HEK293 (cell line): ENCODE data around the gene C1QL3.

Experiments used
- CTCF ChIA-PET: fragments of 350-600 bp; formaldehyde crosslinking; extraction: SDS; loops from one replicate; lab custom pipeline; 2021; ENCODE audit warnings: antibody characterized with exemption; lab: Yijun Ruan, JAX
- POLR2A ChIA-PET: fragments of 300-600 bp; formaldehyde crosslinking; extraction: SDS; loops from one replicate; lab custom pipeline; 2020; ENCODE audit warnings: antibody characterized with exemption, inconsistent platforms; lab: Yijun Ruan, JAX
- H3K27ac ChIP-seq: fragments of 200-500 bp; sonication (Bioruptor generic); 2 replicates; pipeline ENCODE4 v1.5.1; 2014; ENCODE audit warnings: low read depth, low read length, control low read depth, inconsistent platforms; ENCODE audit errors: extremely low read depth
- H3K36me3 ChIP-seq, 2 experiments: fragments of 200-500 bp in 1 of 2; sonication (Bioruptor generic) in 1 of 2; 1 replicate in 1 of 2; 2 replicates in 1 of 2; pipeline ENCODE4 v1.5.1; 2014 to 2017; ENCODE audit warnings: inconsistent platforms in 2 of 2, low read length in 2 of 2; ENCODE audit not compliant: control insufficient read depth in 2 of 2, insufficient read depth in 1 of 2
- H3K4me1 ChIP-seq: fragments of 200-500 bp; sonication (Bioruptor generic); 2 replicates; pipeline ENCODE4 v1.5.1; 2014; ENCODE audit warnings: mild to moderate bottlenecking, low read length, inconsistent platforms; ENCODE audit not compliant: control insufficient read depth, insufficient read depth
- H3K4me3 ChIP-seq: 2 replicates; pipeline ENCODE4 v1.5.1; 2011; ENCODE audit warnings: low read depth, mild to moderate bottlenecking, control low read depth, low read length, moderate library complexity
- H3K9me3 ChIP-seq: fragments of 200-500 bp; sonication (Bioruptor generic); 2 replicates; pipeline ENCODE4 v1.5.1; 2014; ENCODE audit warnings: low read depth, low read length, inconsistent platforms; ENCODE audit not compliant: control insufficient read depth, insufficient read depth
- CTCF ChIP-seq: fragments of 450-650 bp; formaldehyde crosslinking; IDR thresholded peaks from 2 replicates; pipeline ENCODE4 v1.5.1; 2016; ENCODE audit warnings: missing biosample characterization, missing genetic modification characterization
- FEZF1 ChIP-seq: fragments of 450-650 bp; formaldehyde crosslinking; IDR thresholded peaks from 2 replicates; pipeline ENCODE4 v1.5.1; 2016; ENCODE audit warnings: missing biosample characterization, missing genetic modification characterization
- PRDM2 ChIP-seq: fragments of 450-650 bp; formaldehyde crosslinking; IDR thresholded peaks from 2 replicates; pipeline ENCODE4 v1.5.1; 2016; ENCODE audit warnings: missing biosample characterization, missing genetic modification characterization, borderline replicate concordance
- SALL2 ChIP-seq: fragments of 450-650 bp; formaldehyde crosslinking; IDR thresholded peaks from 2 replicates; pipeline ENCODE4 v1.5.0; 2017; ENCODE audit warnings: missing biosample characterization, mild to moderate bottlenecking, missing genetic modification characterization, borderline replicate concordance
- SCRT1 ChIP-seq: fragments of 450-650 bp; formaldehyde crosslinking; IDR thresholded peaks from 2 replicates; pipeline ENCODE4 v1.5.1; 2016; ENCODE audit warnings: missing biosample characterization, missing genetic modification characterization, borderline replicate concordance
- ZBTB10 ChIP-seq: fragments of 450-650 bp; formaldehyde crosslinking; IDR thresholded peaks from 2 replicates; pipeline ENCODE4 v1.5.1; 2016; ENCODE audit warnings: missing biosample characterization, missing genetic modification characterization
- ZFHX2 ChIP-seq: fragments of 450-650 bp; formaldehyde crosslinking; conservative IDR thresholded peaks from 2 replicates; pipeline ENCODE4 v1.5.1; 2016; ENCODE audit warnings: missing biosample characterization, missing genetic modification characterization
- ZFP41 ChIP-seq: fragments of 450-650 bp; formaldehyde crosslinking; IDR thresholded peaks from 2 replicates; pipeline ENCODE4 v1.5.1; 2016; ENCODE audit warnings: missing biosample characterization, missing genetic modification characterization, borderline replicate concordance
- ZNF132 ChIP-seq: fragments of 450-650 bp; formaldehyde crosslinking; IDR thresholded peaks from 2 replicates; pipeline ENCODE4 v1.5.1; 2017; ENCODE audit warnings: missing biosample characterization, missing genetic modification characterization, borderline replicate concordance
- ZNF157 ChIP-seq: fragments of 450-650 bp; formaldehyde crosslinking; IDR thresholded peaks from 2 replicates; pipeline ENCODE4 v1.5.1; 2016; ENCODE audit warnings: missing biosample characterization, missing genetic modification characterization
- ZNF202 ChIP-seq: fragments of 450-650 bp; formaldehyde crosslinking; IDR thresholded peaks from 2 replicates; pipeline ENCODE4 v1.5.1; 2016; ENCODE audit warnings: missing biosample characterization, missing genetic modification characterization, borderline replicate concordance
- ZNF501 ChIP-seq: fragments of 450-650 bp; formaldehyde crosslinking; IDR thresholded peaks from 2 replicates; pipeline ENCODE4 v1.5.1; 2016; ENCODE audit warnings: missing biosample characterization, missing genetic modification characterization
- ZNF624 ChIP-seq: fragments of 450-650 bp; formaldehyde crosslinking; IDR thresholded peaks from 2 replicates; pipeline ENCODE4 v1.5.1; 2017; ENCODE audit warnings: missing biosample characterization, missing genetic modification characterization
- ZNF660 ChIP-seq: fragments of 450-650 bp; IDR thresholded peaks from 2 replicates; pipeline ENCODE4 v1.5.1; 2018; ENCODE audit warnings: missing biosample characterization, mild to moderate bottlenecking, missing genetic modification characterization
- ZNF664 ChIP-seq: fragments of 450-650 bp; formaldehyde crosslinking; IDR thresholded peaks from 2 replicates; pipeline ENCODE4 v1.5.1; 2016; ENCODE audit warnings: missing biosample characterization, missing genetic modification characterization
- ZNF776 ChIP-seq: fragments of 450-650 bp; formaldehyde crosslinking; IDR thresholded peaks from 2 replicates; pipeline ENCODE4 v1.5.0; 2017; ENCODE audit warnings: missing biosample characterization, missing genetic modification characterization, borderline replicate concordance

C1QL3 gene

GRCh38 chr10:16570731-16571130 lies 49.1 kb upstream of the C1QL3 start:
- ChIA-PET POLR2A (no interaction called here), CTCF (interaction anchor here (0.6 to 1.0 kb wide), 2 partner anchors 11 to 161 kb away, joined by 3 read pairs; no protein-coding TSS in a partner anchor)
- Histone ChIP-seq H3K36me3 (no peaks in the 10 kb centered on the region), H3K4me1 (no peaks in the 10 kb centered on the region), H3K4me3 (no peak overlapping the region), H3K27ac (no peak overlapping the region)
- TF ChIP-seq CTCF (no peak), ZNF624 (tag by site-specific recombination) (no peak), ZNF664 (tag by site-specific recombination) (no peak), FEZF1 (tag by site-specific recombination) (no peak), ZFHX2 (no peak), ZNF776 (tag by site-specific recombination) (no peak), SCRT1 (tag by site-specific recombination) (no peak), ZBTB10 (tag by site-specific recombination) (no peak), ZFP41 (tag by site-specific recombination) (no peak), ZNF202 (tag by site-specific recombination) (no peak), ZNF501 (no peak), ZNF132 (no peak), ZNF157 (tag by site-specific recombination) (no peak), ZNF660 (no peak), PRDM2 (tag by site-specific recombination) (no peak), SALL2 (tag by site-specific recombination) (no peak)
- TF ChIP-seq, all 188 proteins: peak for 0
- no peaks in the 10 kb centered on the region for H3K9me3 ChIP-seq
